ENCODE measurements around the gene PRDM4.

GRCh38 chr12:107767466-107767865 lies 6.5 kb upstream of the PRDM4 start:
- no peak for TF ChIP-seq POLR2AphosphoS5 (IDR thresholded peaks at IDR 0.05)
- no peak for TF ChIP-seq CTCF (IDR thresholded peaks at IDR 0.05 in 8 of 11, conservative IDR thresholded peaks at IDR 0.05 in 3 of 11)
